ENCODE results near the gene PCDHGA1.

Gene PCDHGA1

GRCh38 chr5:141320225-141321169 is 9.8 kb upstream of the PCDHGA1 start, which contains the start of gene TAF7:
TSS of gene TAF7 (minus strand) at chr5:141320784. CDS start at chr5:141320044, 740 bp downstream.
- Histone ChIP-seq H3K9me3 (replicated peaks in 1 of 2; ENCODE audit: control insufficient read depth in 2 of 2, insufficient read depth in 1 of 2, low read depth in 1 of 2, low read length in 2 of 2) (peaks cover 19 to 52% of the 10 kb centered on the region in 2 donors), H2BK5ac (ENCODE audit: low read length) (no peak within 1 kb of the TSS)
- WGBS, 2 donors (ENCODE audit: extremely low coverage in 2 of 2, insufficient read length in 2 of 2, insufficient replicate concordance in 1 of 2) = no CpG with 5 or more reads among the region's 67 CpGs

GRCh38 chr5:141322261-141322660 is 8.1 kb upstream of the PCDHGA1 start:
- Histone ChIP-seq H2AK5ac (ENCODE audit: low read depth, low read length) (no peak overlapping the region), H2BK5ac (ENCODE audit: low read length) (no peak overlapping the region), H3K27me3 (ENCODE audit: control insufficient read depth in 3 of 3, insufficient read depth in 3 of 3, low read depth in 1 of 3, low read length in 3 of 3) (no peaks in the 10 kb centered on the region), H3K27ac (replicated peaks; ENCODE audit: low read length) (no peak overlapping the region), H3K79me1 (ENCODE audit: low read depth, low read length) (no peaks in the 10 kb centered on the region), H3K9ac (ENCODE audit: low read depth, low read length, poor library complexity) (no peak overlapping the region), H4K8ac (ENCODE audit: low read depth, low read length) (no peak overlapping the region), H3K4me1 (ENCODE audit: control insufficient read depth in 2 of 2, insufficient read depth in 1 of 2, low read depth in 1 of 2, low read length in 2 of 2) (peaks cover 0 to 1% of the 10 kb centered on the region in 2 donors), H3K14ac (ENCODE audit: low read length) (no peak overlapping the region), H3K18ac (ENCODE audit: low read length) (no peak overlapping the region), H2BK12ac (ENCODE audit: low read length) (no peak overlapping the region), H2BK15ac (ENCODE audit: low read length) (no peak overlapping the region), H3K4me3 (ENCODE audit: low read length in 2 of 2) (no peak overlapping the region), H3K23ac (ENCODE audit: low read depth, low read length, poor library complexity) (no peak overlapping the region), H2BK120ac (ENCODE audit: low read depth, low read length) (no peak overlapping the region), H3K36me3 (replicated peaks in 1 of 2; ENCODE audit: control insufficient read depth in 2 of 2, insufficient read depth in 2 of 2, low read length in 2 of 2) (peaks cover 15 to 23% of the 10 kb centered on the region in 2 donors), H2AFZ (ENCODE audit: low read length) (no peak overlapping the region), H4K91ac (ENCODE audit: low read depth, low read length, poor library complexity) (no peak overlapping the region), H3K9me3 (replicated peaks in 1 of 2; ENCODE audit: control insufficient read depth in 2 of 2, insufficient read depth in 1 of 2, low read depth in 1 of 2, low read length in 2 of 2) (peaks cover 20 to 39% of the 10 kb centered on the region in 2 donors), H3K4me2 (ENCODE audit: insufficient read depth, low read length, poor library complexity, severe bottlenecking) (no peak overlapping the region), H3K4ac (ENCODE audit: low read length) (no peak overlapping the region)
- WGBS, 2 donors (ENCODE audit: extremely low coverage in 2 of 2, insufficient read length in 2 of 2, insufficient replicate concordance in 1 of 2) = 100% methylated on average over 1 of the region's 3 CpGs
- DNase-seq (ENCODE audit: low spot score) = no peak

More at GRCh38 chr5:141320225-141321169, 9.8 kb upstream of the PCDHGA1 start, which contains the start of gene TAF7:
- H2BK120ac ChIP-seq (ENCODE audit: low read depth, low read length) = no peak within 1 kb of the TSS
- H3K36me3 ChIP-seq (replicated peaks in 1 of 2; ENCODE audit: control insufficient read depth in 2 of 2, insufficient read depth in 2 of 2, low read length in 2 of 2) = peaks cover 15 to 40% of the 10 kb centered on the region in 2 donors
- H3K4me2 ChIP-seq (ENCODE audit: insufficient read depth, low read length, poor library complexity, severe bottlenecking) = peak within 1 kb of the TSS; percentile 65
- peaks cover 0 to 1% of the 10 kb centered on the region in 2 donors for H3K4me1 ChIP-seq (ENCODE audit: control insufficient read depth in 2 of 2, insufficient read depth in 1 of 2, low read depth in 1 of 2, low read length in 2 of 2)
- no peak within 1 kb of the TSS for H4K91ac ChIP-seq (ENCODE audit: low read depth, low read length, poor library complexity)
- H3K23ac ChIP-seq (ENCODE audit: low read depth, low read length, poor library complexity) = peak within 1 kb of the TSS; percentile 94
- H4K8ac ChIP-seq (ENCODE audit: low read depth, low read length) = no peak within 1 kb of the TSS
- H3K27me3 ChIP-seq (ENCODE audit: control insufficient read depth in 3 of 3, insufficient read depth in 3 of 3, low read depth in 1 of 3, low read length in 3 of 3) = no peaks in the 10 kb centered on the region
- no peak within 1 kb of the TSS for H2BK15ac ChIP-seq (ENCODE audit: low read length)
- H3K14ac ChIP-seq (ENCODE audit: low read length) = no peak within 1 kb of the TSS
- H3K27ac ChIP-seq (replicated peaks; ENCODE audit: low read length) = peak within 1 kb of the TSS; percentile 83
- no peak within 1 kb of the TSS for H3K4ac ChIP-seq (ENCODE audit: low read length)
- peak; percentile 93 for DNase-seq (ENCODE audit: low spot score)
- no peak within 1 kb of the TSS for H2AK5ac ChIP-seq (ENCODE audit: low read depth, low read length)
- peak within 1 kb of the TSS; percentile 90 for H2AFZ ChIP-seq (ENCODE audit: low read length)
- H3K79me1 ChIP-seq (ENCODE audit: low read depth, low read length) = no peaks in the 10 kb centered on the region
- peak within 1 kb of the TSS; percentile 64 to 91 for H3K4me3 ChIP-seq (ENCODE audit: low read length in 2 of 2)
- peak within 1 kb of the TSS; percentile 94 for H3K18ac ChIP-seq (ENCODE audit: low read length)
- H3K9ac ChIP-seq (ENCODE audit: low read depth, low read length, poor library complexity) = no peak within 1 kb of the TSS
- H2BK12ac ChIP-seq (ENCODE audit: low read length) = no peak within 1 kb of the TSS

DNA sequence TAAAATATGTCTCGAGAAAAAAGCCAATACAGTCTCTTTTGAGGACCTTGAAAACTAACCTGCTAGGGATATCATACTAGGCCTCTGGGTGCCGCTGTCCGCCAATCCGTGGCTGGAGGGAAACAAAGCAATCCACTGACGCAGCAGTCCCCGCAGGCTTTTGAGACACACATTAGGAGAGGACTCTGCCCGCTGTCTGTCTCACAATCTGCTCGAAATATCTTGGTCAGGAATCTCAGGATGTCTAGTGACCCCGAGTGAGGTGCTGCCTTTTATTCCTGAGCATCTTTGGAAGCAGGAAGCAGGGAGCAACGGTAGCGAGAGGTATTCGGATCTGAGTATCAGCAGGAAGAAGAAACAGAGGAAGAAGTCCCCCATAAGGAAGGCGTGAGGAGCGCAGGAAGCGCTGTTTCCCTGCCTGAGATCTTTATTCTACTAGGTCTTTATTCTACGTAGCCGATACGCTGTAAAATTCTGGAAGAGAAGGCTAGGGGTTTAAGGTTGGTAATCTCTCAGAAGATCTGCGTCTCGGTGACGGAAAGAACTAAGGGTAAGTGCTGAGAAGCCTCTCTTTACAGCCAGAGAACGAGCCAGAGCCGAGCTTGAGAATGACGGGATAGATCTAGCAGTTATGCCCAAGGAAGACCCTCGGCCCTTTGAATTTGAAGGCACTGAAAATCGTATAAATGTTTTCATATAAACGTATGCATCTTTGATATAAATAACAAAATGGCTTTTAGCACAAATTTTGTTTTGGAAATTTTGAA is 4.0 kb upstream of the PCDHGA1 start:
- Histone ChIP-seq H4K8ac (ENCODE audit: low read depth, low read length) (no peak overlapping the region), H3K36me3 (replicated peaks in 1 of 2; ENCODE audit: control insufficient read depth in 2 of 2, insufficient read depth in 2 of 2, low read length in 2 of 2) (no peaks in the 10 kb centered on the region), H2AK5ac (ENCODE audit: low read depth, low read length) (no peak overlapping the region), H2BK15ac (ENCODE audit: low read length) (no peak overlapping the region), H3K27me3 (ENCODE audit: control insufficient read depth in 3 of 3, insufficient read depth in 3 of 3, low read depth in 1 of 3, low read length in 3 of 3) (no peaks in the 10 kb centered on the region), H3K9me3 (replicated peaks in 1 of 2; ENCODE audit: control insufficient read depth in 2 of 2, insufficient read depth in 1 of 2, low read depth in 1 of 2, low read length in 2 of 2) (peaks cover 21 to 26% of the 10 kb centered on the region in 2 donors), H3K4me1 (ENCODE audit: control insufficient read depth in 2 of 2, insufficient read depth in 1 of 2, low read depth in 1 of 2, low read length in 2 of 2) (no peaks in the 10 kb centered on the region), H2AFZ (ENCODE audit: low read length) (peak overlapping the region; percentile 36), H3K23ac (ENCODE audit: low read depth, low read length, poor library complexity) (no peak overlapping the region), H3K4ac (ENCODE audit: low read length) (no peak overlapping the region), H3K18ac (ENCODE audit: low read length) (no peak overlapping the region), H3K9ac (ENCODE audit: low read depth, low read length, poor library complexity) (no peak overlapping the region), H3K27ac (replicated peaks; ENCODE audit: low read length) (no peak overlapping the region), H3K4me3 (ENCODE audit: low read length in 2 of 2) (no peak overlapping the region), H2BK12ac (ENCODE audit: low read length) (no peak overlapping the region), H3K14ac (ENCODE audit: low read length) (no peak overlapping the region), H3K4me2 (ENCODE audit: insufficient read depth, low read length, poor library complexity, severe bottlenecking) (no peak overlapping the region), H3K79me1 (ENCODE audit: low read depth, low read length) (no peaks in the 10 kb centered on the region), H2BK5ac (ENCODE audit: low read length) (no peak overlapping the region), H4K91ac (ENCODE audit: low read depth, low read length, poor library complexity) (no peak overlapping the region), H2BK120ac (ENCODE audit: low read depth, low read length) (no peak overlapping the region)
- WGBS, 2 donors (ENCODE audit: extremely low coverage in 2 of 2, insufficient read length in 2 of 2, insufficient replicate concordance in 1 of 2) = no CpG with 5 or more reads among the region's 27 CpGs
- no peak for DNase-seq (ENCODE audit: low spot score)

GRCh38 chr5:141328231-141328630 is 2.1 kb upstream of the PCDHGA1 start:
- H2AFZ ChIP-seq (ENCODE audit: low read length) = no peak overlapping the region
- peak overlapping the region; percentile 33 for H3K14ac ChIP-seq (ENCODE audit: low read length)
- H3K4me1 ChIP-seq (ENCODE audit: control insufficient read depth in 2 of 2, insufficient read depth in 1 of 2, low read depth in 1 of 2, low read length in 2 of 2) = no peaks in the 10 kb centered on the region
- no CpG with 5 or more reads among the region's 8 CpGs for WGBS, 2 donors (ENCODE audit: extremely low coverage in 2 of 2, insufficient read length in 2 of 2, insufficient replicate concordance in 1 of 2)
- H3K79me1 ChIP-seq (ENCODE audit: low read depth, low read length) = no peaks in the 10 kb centered on the region
- no peak overlapping the region for H3K9ac ChIP-seq (ENCODE audit: low read depth, low read length, poor library complexity)
- no peaks in the 10 kb centered on the region for H3K36me3 ChIP-seq (replicated peaks in 1 of 2; ENCODE audit: control insufficient read depth in 2 of 2, insufficient read depth in 2 of 2, low read length in 2 of 2)
- H3K23ac ChIP-seq (ENCODE audit: low read depth, low read length, poor library complexity) = no peak overlapping the region
- H2AK5ac ChIP-seq (ENCODE audit: low read depth, low read length) = no peak overlapping the region
- H3K4me3 ChIP-seq (ENCODE audit: low read length in 2 of 2) = no peak overlapping the region
- no peak overlapping the region for H4K8ac ChIP-seq (ENCODE audit: low read depth, low read length)
- H3K18ac ChIP-seq (ENCODE audit: low read length) = no peak overlapping the region
- H2BK5ac ChIP-seq (ENCODE audit: low read length) = no peak overlapping the region
- H3K27me3 ChIP-seq (ENCODE audit: control insufficient read depth in 3 of 3, insufficient read depth in 3 of 3, low read depth in 1 of 3, low read length in 3 of 3) = no peaks in the 10 kb centered on the region
- H3K4me2 ChIP-seq (ENCODE audit: insufficient read depth, low read length, poor library complexity, severe bottlenecking) = no peak overlapping the region
- peaks cover 29% of the 10 kb centered on the region in 2 donors for H3K9me3 ChIP-seq (replicated peaks in 1 of 2; ENCODE audit: control insufficient read depth in 2 of 2, insufficient read depth in 1 of 2, low read depth in 1 of 2, low read length in 2 of 2)
- H2BK12ac ChIP-seq (ENCODE audit: low read length) = no peak overlapping the region
- H3K4ac ChIP-seq (ENCODE audit: low read length) = no peak overlapping the region
- no peak for DNase-seq (ENCODE audit: low spot score)
- H2BK120ac ChIP-seq (ENCODE audit: low read depth, low read length) = no peak overlapping the region
- H4K91ac ChIP-seq (ENCODE audit: low read depth, low read length, poor library complexity) = peak overlapping the region; percentile 5
- H2BK15ac ChIP-seq (ENCODE audit: low read length) = no peak overlapping the region
- H3K27ac ChIP-seq (replicated peaks; ENCODE audit: low read length) = no peak overlapping the region

Data from neuronal stem cell (in vitro differentiated cells).